ENCODE measurements around the gene TDRD7. TPM values are rescaled to one million over a fixed set of nuclear protein-coding genes. Genes with fewer than 3 reads are reported as not detected.

TDRD7 gene
- total and polyA plus RNA-seq, 2 of the 13 experiments (the other 11 are each of a cell fraction or from before 2014, with no cell fraction given) = 9.8 to 15.5 TPM

- Histone ChIP-seq H3K36me3 (replicated peaks in 1 of 2; ENCODE audit: control insufficient read depth in 1 of 2, insufficient read depth in 2 of 2, low read length in 2 of 2) (no peaks in the 10 kb centered on the region; a peak in 1 of 5 replicates), H3K79me2 (ENCODE audit: insufficient read depth, low read length) (no peaks in the 10 kb centered on the region), H3K4me2 (ENCODE audit: low read depth, low read length) (peak overlapping the region; percentile 28; the same call in 1 of the 2 replicates), H4K20me1 (ENCODE audit: insufficient read depth, low read length) (no peaks in the 10 kb centered on the region), H3K27me3 (ENCODE audit: control insufficient read depth in 1 of 2, insufficient read depth in 2 of 2, low read length in 2 of 2) (no peaks in the 10 kb centered on the region; a peak in 1 of 5 replicates), H2AFZ (ENCODE audit: low read length) (no peak overlapping the region), H3K4me3 (replicated peaks in 1 of 3; ENCODE audit: insufficient read depth in 1 of 3, low read depth in 2 of 3, low read length in 3 of 3) (no peak overlapping the region), H3K4me1 (ENCODE audit: insufficient read depth, low read length) (peaks cover 49% of the 10 kb centered on the region), H3K9ac (ENCODE audit: insufficient read depth, low read depth, low read length) (no peak overlapping the region), H3K27ac (ENCODE audit: extremely low read length, insufficient read depth, low read length) (no peak overlapping the region), H3K9me3 (ENCODE audit: low read length) (peaks cover 6% of the 10 kb centered on the region; the same call in 1 of the 2 replicates)
- ATAC-seq (peak; percentile 64; the same call in 2 of the 3 replicates), DNase-seq (ENCODE audit: low spot score) (no peak), FAIRE-seq (peak; percentile 64)
- BruUV-seq (replicated peaks) = no TSS peak
- ChIA-PET CTCF (ENCODE audit: low intra/inter-chr PET ratio, low total read pairs) (no interaction called here), POLR2A (no interaction called here)
- 37% methylated on average over 6 of the region's 6 CpGs for WGBS (ENCODE audit: low lambda C conversion rate)
- no peak for TF ChIP-seq ZNF142 (CRISPR knock-in tag; IDR thresholded peaks at IDR 0.05)
- no peak for TF ChIP-seq BRF2 (CRISPR knock-in tag; IDR thresholded peaks at IDR 0.05)
- no peak for TF ChIP-seq ARID3A (IDR thresholded peaks at IDR 0.05; ENCODE audit: low read depth, low read length)
- no peak for TF ChIP-seq ZNF580 (CRISPR knock-in tag; IDR thresholded peaks at IDR 0.05; ENCODE audit: borderline replicate concordance, low read depth)
- no peak for TF ChIP-seq HINFP (CRISPR knock-in tag; IDR thresholded peaks at IDR 0.05; ENCODE audit: low read depth)
- TF ChIP-seq DMAP1 (CRISPR knock-in tag; IDR thresholded peaks at IDR 0.05) = no peak
- no peak for TF ChIP-seq CTCF (CRISPR knock-in tag; IDR thresholded peaks at IDR 0.05)
- no peak for TF ChIP-seq KMT2B (CRISPR knock-in tag; IDR thresholded peaks at IDR 0.05)
- intact Hi-C loops (cut with micrococcal nuclease; ENCODE audit: unreplicated experiment) (no loop called here), in situ Hi-C loops (cut with HindIII; ENCODE audit: extremely low pct_ligation_motif_present, low pct_unique_long_range_greater_than_20kb) (no loop called here)
Measured at GRCh38 chr9:97372580-97372979, 39.3 kb upstream of the TDRD7 start.

All from HepG2 (cell line).